GM19463 (cell line): ENCODE measurements around the gene CAMSAP3.
"Not testable (repeated sequence)": the region's sequence is repeated elsewhere in the genome, so short reads cannot be mapped to it uniquely, and the experiment has no call there.

Source experiments
- ATAC-seq: cut with Tn5 transposase; IDR thresholded peaks from one replicate; pipeline ENCODE4 v1.9.1; 2021; ENCODE audit warnings: mild to moderate bottlenecking, moderate library complexity; ENCODE audit not compliant: unreplicated experiment

Gene CAMSAP3

GRCh38 chr19:7577422-7577821 is 18.2 kb upstream of the CAMSAP3 start:
- ATAC-seq, result not testable (repeated sequence)

- ATAC-seq, result no peak
Measured at GRCh38 chr19:7578127-7578526, 17.5 kb upstream of the CAMSAP3 start.

GRCh38 chr19:7579182-7579581 is 16.5 kb upstream of the CAMSAP3 start:
- no peak for ATAC-seq

- no peak for ATAC-seq
Measured at GRCh38 chr19:7582446-7582845, 13.2 kb upstream of the CAMSAP3 start.

GRCh38 chr19:7589822-7590221 is 5.8 kb upstream of the CAMSAP3 start:
- ATAC-seq, result no peak

GRCh38 chr19:7590256-7590655 is 5.4 kb upstream of the CAMSAP3 start:
- ATAC-seq, result no peak

- ATAC-seq, result no peak
Measured at GRCh38 chr19:7596211-7596937, 711 bp downstream of the CAMSAP3 start.

- ATAC-seq, result no peak
Measured at GRCh38 chr19:7597689-7598088, 2.0 kb downstream of the CAMSAP3 start.

GRCh38 chr19:7598180-7598579 is 2.5 kb downstream of the CAMSAP3 start:
- no peak for ATAC-seq

GRCh38 chr19:7600721-7601120 is 5.1 kb downstream of the CAMSAP3 start:
- no peak for ATAC-seq

- no peak for ATAC-seq
Measured at GRCh38 chr19:7602240-7602934, 6.7 kb downstream of the CAMSAP3 start.

- ATAC-seq, result no peak
Measured at GRCh38 chr19:7602935-7603497, 7.4 kb downstream of the CAMSAP3 start.

- ATAC-seq, result no peak
Measured at GRCh38 chr19:7603919-7604318, 8.3 kb downstream of the CAMSAP3 start.

GRCh38 chr19:7605490-7606222 is 10.0 kb downstream of the CAMSAP3 start:
- no peak for ATAC-seq

- ATAC-seq, result no peak
Measured at GRCh38 chr19:7606289-7606688, 10.6 kb downstream of the CAMSAP3 start.

- ATAC-seq, result no peak
Measured at GRCh38 chr19:7607212-7607873, 11.7 kb downstream of the CAMSAP3 start.

GRCh38 chr19:7607874-7608560 is 12.4 kb downstream of the CAMSAP3 start:
- ATAC-seq, result no peak

- no peak for ATAC-seq
Measured at GRCh38 chr19:7610491-7611240, 15.0 kb downstream of the CAMSAP3 start.

- no peak for ATAC-seq
Measured at GRCh38 chr19:7611541-7612279, 16.0 kb downstream of the CAMSAP3 start.
